Liver (tissue), 9 donors: ENCODE results near the gene PNKD. TPM values are rescaled to one million over a fixed set of nuclear protein-coding genes. Genes with fewer than 3 reads are reported as not detected.

Experiments
- DNase-seq: peaks from one replicate; pipeline ENCODE4 v3.0.0-alpha.2; 2017; ENCODE audit warnings: low spot score
- H3K27ac ChIP-seq, 2 donors: one replicate each; pipeline ENCODE4 v1.7.0; 2013; ENCODE audit warnings: inconsistent platforms in 2 of 2, low read length in 2 of 2, control low read depth in 1 of 2, low read depth in 1 of 2, mild to moderate bottlenecking in 1 of 2
- H3K27me3 ChIP-seq, 4 donors: one replicate each; pipeline versions ENCODE4 v1.6.1 to v1.7.0; 2013; ENCODE audit warnings: low read length in 3 of 4, inconsistent platforms in 1 of 4, mild to moderate bottlenecking in 1 of 4, moderate library complexity in 1 of 4; ENCODE audit not compliant: control insufficient read depth in 4 of 4, insufficient read depth in 4 of 4
- H3K36me3 ChIP-seq, 4 donors: one replicate each; pipeline versions ENCODE4 v1.6.1 to v1.7.0; 2013; ENCODE audit warnings: low read length in 3 of 4, mild to moderate bottlenecking in 3 of 4, low read depth in 1 of 4, moderate library complexity in 1 of 4; ENCODE audit not compliant: control insufficient read depth in 4 of 4, insufficient read depth in 3 of 4
- H3K4me1 ChIP-seq, 4 donors: one replicate each; pipeline versions ENCODE4 v1.6.1 to v1.7.0; 2013; ENCODE audit warnings: low read length in 3 of 4, mild to moderate bottlenecking in 3 of 4, moderate library complexity in 1 of 4; ENCODE audit not compliant: control insufficient read depth in 4 of 4, insufficient read depth in 4 of 4
- H3K4me3 ChIP-seq, 3 donors: one replicate each; pipeline versions ENCODE4 v1.6.1 to v1.7.0; 2013; ENCODE audit warnings: low read length in 3 of 3, control low read depth in 1 of 3, low read depth in 1 of 3, mild to moderate bottlenecking in 1 of 3
- H3K9ac ChIP-seq, 2 donors: one replicate each; pipeline ENCODE4 v1.7.0; 2013; ENCODE audit warnings: low read length in 2 of 2, mild to moderate bottlenecking in 2 of 2, moderate library complexity in 2 of 2, control low read depth in 1 of 2, low read depth in 1 of 2
- H3K9me3 ChIP-seq, 4 donors: one replicate each; pipeline versions ENCODE4 v1.6.1 to v1.7.0; 2013; ENCODE audit warnings: low read length in 3 of 4; ENCODE audit not compliant: control insufficient read depth in 4 of 4
- ATF3 ChIP-seq: IDR thresholded peaks from 2 replicates; pipeline ENCODE4 v1.6.1; 2016; ENCODE audit warnings: antibody characterized with exemption
- EGR1 ChIP-seq, 2 donors: IDR thresholded peaks; 2 replicates each; pipeline ENCODE4 v1.6.1; 2016 to 2018; ENCODE audit warnings: antibody characterized with exemption in 2 of 2, low read depth in 2 of 2
- FOXA1 ChIP-seq: IDR thresholded peaks from 2 replicates; pipeline ENCODE4 v1.6.1; 2016; ENCODE audit warnings: antibody characterized with exemption
- FOXA2 ChIP-seq: IDR thresholded peaks from 2 replicates; pipeline ENCODE4 v1.6.1; 2016; ENCODE audit warnings: antibody characterized with exemption
- GABPA ChIP-seq, 2 donors: IDR thresholded peaks in 1 of 2; conservative IDR thresholded peaks in 1 of 2; 2 replicates each; pipeline ENCODE4 v1.6.1; 2016; ENCODE audit warnings: antibody characterized with exemption in 2 of 2, mild to moderate bottlenecking in 1 of 2, moderate library complexity in 1 of 2
- HNF4A ChIP-seq, 2 donors: conservative IDR thresholded peaks; 2 replicates each; pipeline ENCODE4 v1.6.1; 2016; ENCODE audit warnings: antibody characterized with exemption in 2 of 2, mild to moderate bottlenecking in 2 of 2
- HNF4G ChIP-seq: IDR thresholded peaks from 2 replicates; pipeline ENCODE4 v1.6.1; 2016; ENCODE audit warnings: antibody characterized with exemption
- JUND ChIP-seq, 2 donors: IDR thresholded peaks; 2 replicates each; pipeline ENCODE4 v1.6.1; 2016; ENCODE audit warnings: antibody characterized with exemption in 2 of 2
- MAX ChIP-seq: IDR thresholded peaks from 2 replicates; pipeline ENCODE4 v1.6.1; 2016; ENCODE audit warnings: antibody characterized with exemption
- NR2F2 ChIP-seq: IDR thresholded peaks from 2 replicates; pipeline ENCODE4 v1.6.1; 2016; ENCODE audit warnings: antibody characterized with exemption
- RAD21 ChIP-seq, 2 donors: IDR thresholded peaks; 2 replicates each; pipeline ENCODE4 v1.6.1; 2016; ENCODE audit warnings: antibody characterized with exemption in 2 of 2, mild to moderate bottlenecking in 2 of 2
- REST ChIP-seq: IDR thresholded peaks from 2 replicates; pipeline ENCODE4 v1.6.1; 2016; ENCODE audit warnings: antibody characterized with exemption, mild to moderate bottlenecking
- RXRA ChIP-seq, 2 donors: IDR thresholded peaks; 2 replicates each; pipeline ENCODE4 v1.6.1; 2017 to 2018; ENCODE audit warnings: antibody characterized with exemption in 2 of 2, mild to moderate bottlenecking in 1 of 2
- SP1 ChIP-seq: IDR thresholded peaks from 2 replicates; pipeline ENCODE4 v1.6.1; 2018; ENCODE audit warnings: antibody characterized with exemption, mild to moderate bottlenecking
- TAF1 ChIP-seq: conservative IDR thresholded peaks from 2 replicates; pipeline ENCODE4 v1.6.1; 2016; ENCODE audit warnings: antibody characterized with exemption, mild to moderate bottlenecking
- ZBTB33 ChIP-seq: IDR thresholded peaks from 2 replicates; pipeline ENCODE4 v1.6.1; 2016; ENCODE audit warnings: antibody characterized with exemption
- WGBS: extraction: QIAGEN DNeasy Blood & Tissue Kit; methylation state at CpG from one replicate; pipeline ENCODE4 v1.1.7; 2013; 5-methylcytosine and 5-hydroxymethylcytosine counted together
- polyA plus RNA-seq, 2 donors: library from polyadenylated mRNA; stranded (reverse) in 1 of 2; unstranded in 1 of 2; fragments of 200-250 nt in 1 of 2; fragments of >200 nt in 1 of 2; fragmentation: Nextera tagmentation in 1 of 2; extraction: Ambion mirVana in 1 of 2; gene quantifications; one replicate each; pipeline versions ENCODE4 v1.2.1 to v1.2.3, GENCODE V29; 2013 to 2015
- total RNA-seq, 2 donors: library from RNA; depleted of rRNA; stranded (reverse); fragments of >200 nt; gene quantifications; one replicate each; pipeline ENCODE4 v1.2.3, GENCODE V29; 2014
- donor health status: healthy.
- donor health status: healthy.
- donor health status: healthy.
- donor health status: healthy.
- donor health status: healthy.

PNKD gene
- total and polyA plus RNA-seq, 4 donors: 28.5 to 161 (median 94.9) TPM

- Histone ChIP-seq H3K27me3 (no peaks in the 10 kb centered on the region), H3K27ac (no peak overlapping the region), H3K9ac (no peak overlapping the region), H3K4me1 (peaks cover 2 to 13% (median 7%) of the 10 kb centered on the region in 4 donors), H3K4me3 (no peak overlapping the region), H3K9me3 (no peaks in the 10 kb centered on the region), H3K36me3 (no peaks in the 10 kb centered on the region)
- no peak for DNase-seq
- 96% methylated on average over 1 of the region's 1 CpG for WGBS
- TF ChIP-seq FOXA2: no peak
- TF ChIP-seq REST: no peak
- TF ChIP-seq FOXA1: no peak
- TF ChIP-seq RAD21 (IDR thresholded peaks at IDR 0.05): no peak
- TF ChIP-seq HNF4A (conservative IDR thresholded peaks at IDR 0.05): no peak
- no peak for TF ChIP-seq ZBTB33
- no peak for TF ChIP-seq HNF4G
- no peak for TF ChIP-seq EGR1 (IDR thresholded peaks at IDR 0.05; ENCODE audit: low read depth in 2 of 2)
- TF ChIP-seq ATF3: no peak
Observed at GRCh38 chr2:218317303-218317630, 46.9 kb downstream of the PNKD start.

GRCh38 chr2:218317835-218318234, 47.5 kb downstream of the PNKD start:
- peaks cover 2 to 16% (median 8%) of the 10 kb centered on the region in 4 donors for H3K4me1 ChIP-seq
- H3K9me3 ChIP-seq: no peaks in the 10 kb centered on the region
- no peaks in the 10 kb centered on the region for H3K27me3 ChIP-seq
- DNase-seq: no peak
- 91% methylated on average over 4 of the region's 4 CpGs for WGBS
- TF ChIP-seq HNF4A (conservative IDR thresholded peaks at IDR 0.05): no peak
- no peak for TF ChIP-seq FOXA1
- TF ChIP-seq SP1: no peak
- TF ChIP-seq NR2F2: no peak
- no peak for TF ChIP-seq JUND (IDR thresholded peaks at IDR 0.05)
- no peak for TF ChIP-seq MAX
- no peak for TF ChIP-seq RXRA (IDR thresholded peaks at IDR 0.05)
- no peak for TF ChIP-seq EGR1 (IDR thresholded peaks at IDR 0.05; ENCODE audit: low read depth in 2 of 2)
- no peak for TF ChIP-seq FOXA2
- no peak for TF ChIP-seq HNF4G
- no peak for TF ChIP-seq REST
- TF ChIP-seq GABPA (IDR thresholded peaks at IDR 0.05 in 1 of 2, conservative IDR thresholded peaks at IDR 0.05 in 1 of 2): no peak
- TF ChIP-seq ATF3: no peak
- TF ChIP-seq TAF1: no peak
- no peak for TF ChIP-seq RAD21 (IDR thresholded peaks at IDR 0.05)
- no peak for TF ChIP-seq ZBTB33
- H3K36me3 ChIP-seq: no peaks in the 10 kb centered on the region
- no peak overlapping the region for H3K9ac ChIP-seq
- no peak overlapping the region for H3K27ac ChIP-seq
- no peak overlapping the region for H3K4me3 ChIP-seq
